Stimulated activated memory B cell treated with anti-CD40 and anti-IgM and Interleukin-4, amounts not matched to agents 10 μg/mL and 1 μg/mL and 100 μg/mL, for 72 hours (primary cell): Measurements from ENCODE around the gene ITPR2.

ENCODE experiments used
- ATAC-seq: fragments of 150-1000 bp; cut with Tn5 transposase; 2 replicates; pipeline ENCODE4 v1.10.0; 2021
- H3K27ac Mint-ChIP-seq: one replicate; pipeline ENCODE4 v1.8.0; 2022; ENCODE audit warnings: mild to moderate bottlenecking, mixed read lengths
- H3K27me3 Mint-ChIP-seq: one replicate; pipeline ENCODE4 v1.8.0; 2022; ENCODE audit warnings: mixed read lengths
- H3K36me3 Mint-ChIP-seq: one replicate; pipeline ENCODE4 v1.8.0; 2022; ENCODE audit warnings: mixed read lengths
- H3K4me1 Mint-ChIP-seq: one replicate; pipeline ENCODE4 v1.8.0; 2022; ENCODE audit warnings: mixed read lengths
- H3K4me3 Mint-ChIP-seq: one replicate; pipeline ENCODE4 v1.8.0; 2022; ENCODE audit warnings: mild to moderate bottlenecking, moderate library complexity, mixed read lengths
- H3K9me3 Mint-ChIP-seq: one replicate; pipeline ENCODE4 v1.8.0; 2022; ENCODE audit warnings: mixed read lengths

ITPR2 gene

DNA sequence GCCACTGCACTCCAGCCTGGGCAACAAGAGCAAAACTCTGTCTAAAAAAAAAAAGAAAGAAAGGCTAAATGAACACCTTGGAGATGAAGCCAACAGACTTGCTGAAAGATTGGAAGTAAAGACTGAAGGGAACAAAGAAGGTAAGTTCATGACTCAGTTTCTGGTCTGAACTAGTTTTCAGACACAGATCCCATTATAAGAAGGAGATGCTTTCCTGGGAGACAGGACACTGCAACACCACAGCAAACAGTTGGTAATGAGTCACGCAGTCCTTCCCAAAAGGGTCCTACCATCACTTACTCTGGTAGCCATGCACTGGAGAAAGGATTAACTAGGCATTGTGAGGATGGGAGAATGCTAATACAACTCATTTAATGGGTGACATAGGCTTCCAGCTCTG lies 540.4 kb downstream of the ITPR2 start:
- peaks cover 25% of the 10 kb centered on the region for H3K4me1 Mint-ChIP-seq
- H3K27me3 Mint-ChIP-seq, result no peaks in the 10 kb centered on the region
- no peaks in the 10 kb centered on the region for H3K9me3 Mint-ChIP-seq
- ATAC-seq, result no peak
- no peak overlapping the region for H3K4me3 Mint-ChIP-seq
- H3K36me3 Mint-ChIP-seq, result peaks cover 5% of the 10 kb centered on the region
- H3K27ac Mint-ChIP-seq, result no peak overlapping the region

- no peaks in the 10 kb centered on the region for H3K36me3 Mint-ChIP-seq
- H3K9me3 Mint-ChIP-seq, result no peaks in the 10 kb centered on the region
- no peak overlapping the region for H3K4me3 Mint-ChIP-seq
- ATAC-seq, result no peak
- H3K4me1 Mint-ChIP-seq, result peaks cover 29% of the 10 kb centered on the region
- no peaks in the 10 kb centered on the region for H3K27me3 Mint-ChIP-seq
- H3K27ac Mint-ChIP-seq, result no peak overlapping the region
Observed at GRCh38 chr12:26290565-26290964, 542.4 kb downstream of the ITPR2 start.

GRCh38 chr12:26287671-26288381 lies 545.2 kb downstream of the ITPR2 start:
- no peak overlapping the region for H3K27ac Mint-ChIP-seq
- ATAC-seq, result no peak
- no peaks in the 10 kb centered on the region for H3K36me3 Mint-ChIP-seq
- no peaks in the 10 kb centered on the region for H3K9me3 Mint-ChIP-seq
- H3K4me1 Mint-ChIP-seq, result peaks cover 36% of the 10 kb centered on the region
- no peak overlapping the region for H3K4me3 Mint-ChIP-seq
- no peaks in the 10 kb centered on the region for H3K27me3 Mint-ChIP-seq
